Stimulated activated naive CD8-positive, alpha-beta T cell treated with anti-CD3 and anti-CD28 coated beads, Interleukin-15, Interleukin-2, amounts not matched to agents 100 U/mL and 50 U/mL, for 24 hours (primary cell): Measurements from ENCODE around the gene MAST4.
A peak's percentile ranks its signal among the peaks of the same experiment; 100 is the strongest.

Source experiments
- ATAC-seq: fragments of 150-1000 bp; cut with Tn5 transposase; one replicate; pipeline ENCODE4 v1.10.0; 2021
- DNase-seq: peaks from one replicate; pipeline ENCODE4 v3.0.0; 2021

The MAST4 gene

DNA sequence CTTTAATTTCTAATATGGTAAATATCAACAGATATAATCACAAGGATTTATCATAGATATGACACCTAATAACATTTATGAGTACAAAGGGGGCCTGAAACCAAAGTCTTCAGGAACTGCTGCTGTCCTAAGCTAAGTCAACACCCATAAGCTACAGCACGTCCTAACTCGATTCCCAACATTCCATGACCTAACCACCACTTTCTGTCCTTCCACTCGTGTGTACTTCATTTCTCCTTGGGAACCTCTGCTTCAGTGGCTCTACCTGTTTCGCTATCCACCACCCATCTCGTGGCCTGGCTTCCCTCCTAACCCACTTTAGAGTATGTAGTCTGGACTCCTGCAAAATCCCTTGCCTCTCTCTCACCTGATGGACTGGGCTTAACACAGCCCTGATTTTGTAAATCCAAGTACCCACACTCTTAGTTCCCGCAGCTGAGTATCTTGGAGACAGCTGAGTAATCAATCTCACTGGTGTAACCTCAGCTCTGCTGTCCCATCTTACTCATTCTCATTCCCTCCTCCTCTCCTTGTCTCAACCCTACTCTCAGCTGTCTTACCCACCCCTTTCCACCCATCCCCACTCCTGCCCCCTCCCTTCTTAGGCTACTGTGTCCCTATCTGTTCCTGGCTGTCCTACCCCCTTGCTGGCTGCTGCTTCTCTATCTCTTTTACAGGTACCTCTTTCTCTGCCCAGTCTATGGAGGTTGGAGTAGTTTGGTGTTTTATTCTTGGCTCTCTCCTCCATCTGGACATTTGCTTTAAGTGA lies 101.8 kb downstream of the MAST4 start:
- DNase-seq (no peak), ATAC-seq (no peak)

DNA sequence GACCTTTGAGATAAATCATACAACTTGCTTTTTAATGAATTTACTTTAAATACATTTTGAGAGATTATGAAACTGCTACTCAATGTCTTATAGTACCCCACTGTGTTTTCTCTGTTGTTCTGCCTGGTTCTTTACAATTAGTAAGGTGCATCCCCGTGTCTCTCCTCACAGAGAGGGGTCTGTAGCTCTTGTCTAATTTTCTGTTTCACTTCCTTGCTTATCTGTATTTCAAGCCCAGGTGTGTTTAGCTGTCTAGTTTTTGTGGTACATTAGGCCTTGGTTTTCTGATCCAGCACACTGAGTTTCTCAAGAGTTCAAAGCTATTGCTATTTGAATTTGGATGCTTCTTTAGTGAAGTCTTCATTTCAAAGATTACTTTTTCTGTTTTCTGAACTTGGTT lies 105.1 kb downstream of the MAST4 start:
- ATAC-seq (no peak), DNase-seq (no peak)

DNA sequence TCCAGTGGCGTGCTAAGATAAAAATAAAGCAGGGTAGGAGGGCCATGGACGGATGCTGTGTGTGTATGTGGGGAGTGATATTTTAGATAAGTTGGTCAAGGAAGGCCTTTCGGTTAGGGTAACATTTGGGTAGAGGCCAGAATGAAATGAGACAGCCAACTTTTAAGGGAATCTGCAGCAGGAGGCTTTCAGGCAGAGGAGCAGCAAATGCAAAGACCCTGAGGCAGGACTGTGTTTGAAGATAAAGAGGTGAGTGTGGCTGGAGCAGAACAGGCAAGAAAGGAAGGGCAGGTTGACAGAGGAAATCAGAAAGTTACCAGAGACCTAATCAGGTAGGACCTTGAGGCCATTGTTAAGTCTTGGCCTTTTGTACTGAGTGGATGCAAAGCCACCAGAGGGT lies 106.2 kb downstream of the MAST4 start:
- ATAC-seq = no peak
- DNase-seq = no peak

DNA sequence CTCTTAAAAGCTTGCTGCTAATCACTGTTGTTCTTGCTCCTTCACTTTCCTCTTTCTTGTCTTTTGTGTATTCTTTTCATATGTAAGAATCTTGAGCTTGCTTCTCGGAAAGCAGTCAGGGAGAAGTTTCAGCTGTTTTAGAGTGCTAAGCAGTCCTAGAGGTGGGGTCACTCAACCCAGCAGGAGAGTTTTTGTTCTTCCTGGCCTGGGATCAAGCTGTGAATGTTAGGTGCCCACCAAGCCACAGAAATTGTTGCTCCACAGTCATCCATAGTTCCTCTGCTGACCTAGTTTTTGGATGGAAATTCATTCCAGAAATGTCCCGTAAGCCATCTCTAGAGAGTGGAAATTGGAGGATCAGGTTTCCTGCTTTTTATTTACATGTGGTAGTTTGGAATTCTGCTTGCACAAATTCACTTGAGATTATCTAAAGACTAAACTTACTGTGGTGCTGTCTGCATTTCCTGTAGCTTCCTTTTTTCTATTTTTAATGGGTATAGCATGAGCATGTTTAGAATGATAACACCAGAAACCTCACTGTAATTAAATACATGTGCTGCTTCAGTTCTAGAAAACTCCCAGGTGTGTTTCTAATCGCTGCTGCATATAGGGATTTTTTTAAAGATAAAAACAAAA lies 108.7 kb downstream of the MAST4 start:
- DNase-seq (no peak), ATAC-seq (no peak)

DNA sequence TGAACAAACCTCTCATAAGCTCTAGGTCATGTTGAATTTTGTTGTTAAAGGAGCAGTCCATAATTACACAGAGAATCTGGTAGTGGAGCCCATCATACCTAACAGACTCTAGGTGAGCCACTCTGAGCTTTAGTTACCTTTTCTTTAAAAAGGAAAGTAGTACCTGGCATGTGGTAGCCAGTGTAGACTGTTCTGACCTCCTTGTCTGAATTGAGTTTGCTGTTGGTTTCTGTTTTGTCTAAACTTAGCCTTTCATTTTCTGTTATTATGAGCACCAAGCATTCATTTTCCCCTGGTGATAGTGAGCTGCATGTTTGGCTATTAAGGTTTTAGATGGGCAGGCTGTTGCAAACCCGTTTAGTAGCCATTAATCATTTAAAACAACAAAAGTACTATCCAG lies 112.2 kb downstream of the MAST4 start:
- DNase-seq (no peak), ATAC-seq (no peak)

DNA sequence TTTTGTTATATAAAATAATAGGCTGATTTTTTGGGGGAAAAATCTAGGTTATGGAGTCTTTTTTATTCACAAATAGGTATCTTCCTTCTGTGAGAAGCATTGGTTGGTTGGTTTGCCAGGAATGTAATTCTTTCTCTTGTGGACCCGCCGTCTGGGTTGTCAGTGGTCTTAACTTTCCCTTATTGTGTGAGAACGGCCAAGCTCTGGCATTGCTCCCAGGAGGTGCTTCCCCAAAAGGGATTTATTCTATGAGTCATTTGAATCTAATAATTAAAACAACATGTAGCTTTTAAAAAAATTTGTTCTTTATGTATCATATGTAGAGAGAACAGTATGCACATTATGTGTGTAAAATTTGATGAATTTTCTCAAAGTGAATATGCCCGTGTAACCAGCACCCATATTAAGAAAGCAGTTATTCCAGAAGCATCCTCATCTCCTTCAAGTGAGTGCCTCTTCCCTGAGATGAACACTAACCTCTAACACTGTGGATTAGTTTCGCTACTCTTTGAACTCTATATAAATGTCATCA lies 114.4 kb downstream of the MAST4 start:
- no peak for ATAC-seq
- DNase-seq = no peak

DNA sequence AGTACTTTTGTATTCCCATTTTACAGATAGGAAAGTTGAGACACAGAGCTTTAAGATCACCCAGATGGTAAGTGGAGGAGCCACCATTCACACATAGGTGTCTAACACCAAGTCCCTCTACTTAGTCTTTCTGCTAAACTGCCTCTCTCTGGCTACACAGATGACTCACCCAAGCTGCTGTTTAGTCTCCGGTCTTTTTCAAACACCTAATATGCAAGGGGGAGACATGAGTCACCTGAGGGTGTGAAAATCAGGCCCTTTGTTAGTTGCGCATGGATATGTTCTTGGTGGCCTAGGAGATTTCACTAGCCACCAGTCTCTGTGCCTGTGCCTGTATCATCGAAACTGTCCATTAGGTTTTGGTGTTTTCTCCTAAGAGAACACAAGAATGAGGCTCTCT lies 117.8 kb downstream of the MAST4 start:
- DNase-seq (no peak), ATAC-seq (peak; percentile 68)

DNA sequence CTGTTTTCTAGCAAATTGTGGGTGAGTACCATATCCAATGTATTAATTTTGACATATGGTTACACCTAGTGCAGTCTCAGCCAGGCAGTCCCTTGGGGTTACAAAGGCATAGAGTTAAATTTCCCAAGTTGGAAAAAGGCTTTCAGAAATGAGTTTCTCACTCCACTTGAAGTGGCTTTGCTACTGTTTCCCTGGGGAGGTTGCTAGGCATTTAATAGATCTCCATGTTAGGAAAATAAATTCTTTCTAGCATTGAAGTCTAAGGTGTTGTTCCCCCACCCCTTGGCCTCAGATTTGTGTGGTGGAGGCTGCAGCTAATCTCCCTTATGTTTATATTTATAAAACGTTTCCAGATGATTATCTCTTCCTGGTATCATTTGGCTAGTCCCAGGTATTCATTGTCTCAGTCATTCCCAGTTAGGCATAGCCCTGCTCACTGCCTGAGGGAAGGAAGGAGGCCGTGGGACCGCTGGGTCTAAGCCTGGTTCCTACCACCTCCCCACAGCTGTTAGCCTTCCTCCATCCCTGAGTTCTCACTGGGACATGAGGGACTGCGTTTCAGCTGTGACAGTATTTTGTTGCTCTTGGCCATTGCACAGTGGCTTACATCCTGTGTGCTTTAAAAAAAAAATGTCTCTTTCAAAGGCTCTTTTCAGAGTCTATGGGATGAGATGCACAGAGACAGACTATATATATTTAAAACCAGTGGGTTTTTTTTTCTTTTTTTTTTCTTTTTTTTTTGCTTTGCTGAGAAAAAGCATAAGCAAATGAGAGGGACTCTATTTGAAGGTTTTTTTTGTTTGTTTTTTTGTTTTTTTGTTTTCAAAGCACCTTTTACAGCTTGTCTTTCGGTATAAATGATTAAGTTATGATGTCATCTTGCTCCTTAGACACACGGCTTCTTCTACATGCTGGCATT lies 121.5 kb downstream of the MAST4 start:
- DNase-seq (no peak), ATAC-seq (no peak)

DNA sequence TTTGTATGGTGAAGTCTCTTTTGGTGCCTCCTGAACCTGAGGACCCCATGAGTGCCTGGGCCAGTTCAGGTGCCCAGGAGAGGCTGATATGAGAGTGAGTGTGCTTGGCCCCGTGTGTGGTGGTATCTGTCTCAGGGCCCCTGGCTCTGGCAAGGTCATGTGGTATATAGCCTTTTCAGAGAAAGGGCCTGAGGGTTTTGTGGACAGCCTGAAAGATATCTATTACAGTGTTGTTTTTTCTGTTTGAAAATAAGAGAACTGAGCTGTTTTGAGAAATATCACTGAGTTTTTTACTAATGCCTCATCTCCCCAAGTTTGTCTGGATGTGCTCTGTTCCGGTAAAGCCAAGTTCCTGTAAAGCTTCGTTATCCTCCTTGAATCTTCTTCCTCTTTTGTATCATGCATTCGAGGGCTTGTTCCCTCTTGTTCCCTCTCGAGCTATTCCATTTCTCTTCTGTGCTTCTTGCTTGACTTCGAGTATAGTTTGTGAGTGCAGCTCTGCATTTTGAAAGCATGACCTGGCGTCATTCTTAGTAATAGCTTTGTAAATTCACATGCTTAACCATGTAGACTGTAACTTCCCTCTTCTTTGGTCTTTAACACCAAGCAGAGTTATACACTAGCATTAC lies 122.3 kb downstream of the MAST4 start:
- no peak for ATAC-seq

DNA sequence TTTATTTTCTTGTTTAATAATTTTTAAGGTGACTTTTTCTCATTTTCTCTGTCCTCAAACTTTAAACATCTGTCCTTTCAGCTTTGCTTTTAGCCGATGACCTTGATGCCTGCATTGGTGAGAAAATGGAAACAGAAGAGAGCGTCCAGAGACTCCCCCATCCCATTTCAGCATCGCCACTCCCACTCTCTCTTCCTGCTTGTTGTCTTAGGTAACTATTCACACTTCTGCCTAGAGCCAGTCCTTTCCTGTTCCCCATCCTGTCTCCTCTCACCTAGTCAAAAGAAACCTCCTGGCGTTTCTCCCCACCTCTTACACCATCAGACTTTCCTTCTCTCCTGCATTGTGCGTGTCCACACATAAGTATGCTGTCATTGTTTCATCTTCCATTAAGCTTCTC lies 124.6 kb downstream of the MAST4 start:
- no peak for ATAC-seq
- DNase-seq = no peak

More for the DNA sequence above, 122.3 kb downstream of the MAST4 start:
- DNase-seq = no peak

DNA sequence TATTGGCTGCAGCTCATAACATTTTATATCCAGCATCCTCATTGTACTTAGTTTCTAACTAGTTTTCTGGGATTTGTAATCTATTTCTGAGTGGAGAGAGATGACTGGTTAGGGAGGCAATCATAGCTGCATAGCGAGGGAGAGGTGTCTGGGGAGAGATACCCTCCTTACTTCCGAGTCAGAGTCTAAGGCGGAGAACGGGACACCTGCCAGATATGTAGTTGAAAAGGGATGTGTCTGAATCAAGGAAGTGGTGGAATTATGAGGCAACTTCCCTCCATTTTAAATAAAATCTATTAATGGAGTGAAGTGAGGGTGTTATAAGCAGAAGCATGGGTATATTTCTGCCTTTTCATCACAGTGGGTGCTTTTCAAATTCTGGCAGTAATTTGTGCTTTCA lies 126.5 kb downstream of the MAST4 start:
- no peak for ATAC-seq
- DNase-seq = no peak

DNA sequence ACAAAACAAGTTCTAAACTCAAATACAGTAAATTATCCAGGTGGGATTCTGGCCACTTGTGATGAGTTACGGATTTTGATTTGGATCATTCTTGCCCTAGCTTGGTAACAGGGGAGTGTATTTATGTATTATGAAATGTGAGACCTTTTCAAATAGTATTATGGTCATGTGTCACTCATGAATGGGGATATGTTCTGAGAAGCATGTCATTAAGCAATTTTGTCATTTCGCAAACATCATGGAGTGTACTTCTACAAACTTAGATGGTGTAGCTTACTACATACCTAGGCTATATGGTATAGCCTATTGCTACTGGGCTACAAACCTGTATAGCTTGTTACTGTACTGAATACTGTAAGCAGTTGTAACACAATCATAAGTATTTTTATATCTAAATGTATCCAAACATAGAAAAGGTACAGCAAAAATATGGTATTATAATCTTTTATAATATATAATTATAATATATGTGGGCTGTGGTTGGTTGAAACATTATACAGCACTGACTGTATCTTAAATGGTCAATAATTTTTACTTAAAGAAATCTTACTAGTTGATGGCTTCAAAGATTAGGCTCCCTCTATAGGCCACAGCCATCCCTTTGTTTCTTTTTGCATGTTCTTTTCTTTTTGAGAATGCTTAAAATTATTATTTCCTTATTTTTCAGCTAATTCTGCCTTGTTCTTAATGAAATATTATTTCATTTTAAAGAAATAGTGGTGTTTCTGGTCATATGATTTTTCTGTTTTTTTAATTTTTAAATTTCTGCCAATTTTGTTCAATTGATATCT lies 128.4 kb downstream of the MAST4 start:
- no peak for ATAC-seq

DNA sequence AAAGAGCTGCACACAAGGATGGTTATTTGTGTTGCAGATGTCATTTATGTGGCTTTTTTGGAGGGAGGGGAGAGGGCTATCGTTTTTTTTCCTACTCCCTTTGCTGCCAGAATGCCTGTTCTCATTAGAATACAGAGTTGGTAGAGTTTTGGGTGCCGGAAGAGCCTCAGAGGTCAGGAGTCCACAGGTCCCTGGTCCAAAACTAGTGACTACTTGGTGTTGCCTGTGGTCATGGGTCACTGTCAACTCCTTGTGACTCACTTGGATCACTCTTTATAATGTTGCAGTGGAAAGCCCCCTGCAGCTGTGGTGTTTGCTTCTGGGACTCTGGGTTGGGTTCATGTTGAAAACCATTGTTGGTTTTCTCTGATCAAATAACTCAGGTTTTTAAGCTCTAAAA lies 131.4 kb downstream of the MAST4 start:
- DNase-seq (no peak), ATAC-seq (no peak)

More for the DNA sequence above, 128.4 kb downstream of the MAST4 start:
- DNase-seq = no peak

DNA sequence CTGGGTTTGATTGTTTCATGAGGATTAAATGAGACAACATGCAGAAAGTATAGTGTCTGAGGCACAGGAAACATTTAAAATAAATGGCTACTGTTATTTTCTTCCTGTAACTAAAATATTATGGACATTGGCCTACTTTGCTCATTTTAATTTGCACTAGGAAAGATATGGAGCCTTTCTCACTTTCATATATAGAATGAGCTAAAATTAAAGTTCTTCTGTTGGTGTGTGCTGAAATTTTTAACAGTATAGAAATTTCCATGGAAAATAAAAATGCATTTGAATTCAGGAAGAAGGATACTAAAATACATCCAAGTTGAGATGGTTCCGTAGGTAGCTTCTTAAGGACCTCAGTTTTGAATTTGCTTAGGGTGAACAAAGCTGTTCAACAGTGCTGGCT lies 131.9 kb downstream of the MAST4 start:
- no peak for DNase-seq
- ATAC-seq = no peak

DNA sequence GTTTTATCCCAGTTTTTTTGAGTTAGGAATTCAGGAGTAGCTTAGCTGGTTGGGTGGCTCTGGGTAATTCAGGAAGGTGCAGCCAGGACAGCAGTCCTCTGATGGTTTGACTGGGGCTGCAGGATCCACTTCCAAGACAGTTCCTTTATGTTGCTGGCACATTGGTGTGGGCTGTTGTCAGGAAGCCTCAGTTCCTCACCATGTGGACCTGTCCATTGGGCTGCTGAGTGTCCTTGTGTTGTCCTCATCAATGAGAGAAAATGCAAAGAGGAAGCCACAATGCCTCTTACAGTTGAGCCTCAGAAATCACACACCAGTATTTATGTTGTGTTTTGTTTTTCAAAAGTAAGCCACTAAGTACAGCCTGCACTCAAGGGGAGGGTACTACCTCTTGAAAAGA lies 140.9 kb downstream of the MAST4 start:
- no peak for ATAC-seq
- DNase-seq = no peak

DNA sequence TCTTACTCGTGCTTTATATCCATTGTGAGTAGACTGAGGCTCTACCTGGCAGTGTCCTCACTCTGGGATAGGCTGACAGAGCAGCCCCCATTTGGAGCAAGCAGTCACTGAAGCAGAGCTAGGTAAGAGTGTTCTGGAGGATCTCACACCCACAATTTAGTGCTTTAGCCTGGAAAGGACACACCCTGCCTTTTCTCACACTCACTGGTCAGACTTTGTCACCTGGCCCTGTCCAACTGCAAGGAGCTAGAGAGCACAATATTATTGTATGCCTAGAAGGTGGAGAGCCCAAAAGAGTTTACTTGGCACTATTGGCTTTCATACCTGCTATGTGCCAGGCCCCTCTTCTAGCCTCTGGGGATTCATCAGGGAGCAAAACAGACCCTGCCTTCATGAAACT lies 141.9 kb downstream of the MAST4 start:
- ATAC-seq (no peak), DNase-seq (no peak)

DNA sequence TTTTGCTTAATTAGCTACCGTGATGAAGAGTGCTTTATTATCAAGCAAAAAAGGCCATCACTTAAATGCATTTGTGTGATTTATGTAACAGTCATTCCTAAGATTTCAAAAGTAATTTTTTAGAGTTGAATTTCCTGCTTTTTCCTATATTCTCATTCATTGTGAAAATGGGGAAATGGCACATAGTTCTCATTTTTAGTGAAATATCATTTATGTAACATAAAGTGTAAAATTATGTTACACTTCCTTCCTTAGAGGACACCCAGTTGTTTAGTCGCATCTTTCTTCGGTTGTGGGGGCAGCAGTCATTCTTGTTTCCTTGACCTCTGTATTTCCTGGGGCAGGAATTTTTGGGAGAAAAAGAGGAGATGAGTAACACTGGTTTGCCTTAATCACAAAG lies 142.8 kb downstream of the MAST4 start:
- DNase-seq = no peak
- no peak for ATAC-seq

DNA sequence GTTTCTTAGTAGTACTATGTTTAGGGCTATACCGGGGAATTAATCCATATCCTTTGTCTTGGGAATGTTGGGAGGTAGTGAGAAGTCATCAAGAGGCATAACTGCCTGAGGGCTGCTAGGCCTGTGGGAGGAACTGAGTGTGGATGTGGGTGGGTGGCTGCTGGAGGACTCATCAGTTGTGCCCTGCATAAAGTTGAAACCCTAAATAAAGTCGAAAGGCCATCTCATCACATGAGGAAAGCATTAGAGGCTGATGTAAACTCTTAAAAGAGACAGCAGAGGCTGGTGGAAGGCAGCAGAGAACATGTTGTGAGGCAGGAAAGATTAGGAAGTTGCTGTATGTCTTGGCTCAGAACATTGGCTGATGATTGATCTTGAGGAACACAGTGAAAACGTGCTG lies 143.8 kb downstream of the MAST4 start:
- DNase-seq (no peak), ATAC-seq (no peak)

DNA sequence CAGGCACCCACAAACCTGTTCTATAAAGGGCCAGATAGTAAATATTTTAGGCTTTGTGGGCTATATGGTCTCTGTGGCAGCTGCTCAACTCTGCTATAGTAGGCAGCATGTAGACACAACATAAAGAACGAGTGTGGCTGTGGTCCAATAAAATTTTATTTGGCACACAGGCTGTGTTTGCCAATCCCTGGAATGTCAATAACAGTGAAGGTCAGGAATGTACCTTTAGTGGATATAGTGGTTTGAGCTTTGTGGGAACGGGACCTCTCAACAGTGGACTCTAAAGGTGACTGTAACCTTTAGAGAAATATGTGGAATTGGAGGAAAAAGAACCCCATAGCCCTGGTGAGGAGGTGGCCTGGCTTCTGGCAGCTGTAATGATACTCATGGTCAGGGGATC lies 145.2 kb downstream of the MAST4 start:
- DNase-seq = no peak
- ATAC-seq = no peak

DNA sequence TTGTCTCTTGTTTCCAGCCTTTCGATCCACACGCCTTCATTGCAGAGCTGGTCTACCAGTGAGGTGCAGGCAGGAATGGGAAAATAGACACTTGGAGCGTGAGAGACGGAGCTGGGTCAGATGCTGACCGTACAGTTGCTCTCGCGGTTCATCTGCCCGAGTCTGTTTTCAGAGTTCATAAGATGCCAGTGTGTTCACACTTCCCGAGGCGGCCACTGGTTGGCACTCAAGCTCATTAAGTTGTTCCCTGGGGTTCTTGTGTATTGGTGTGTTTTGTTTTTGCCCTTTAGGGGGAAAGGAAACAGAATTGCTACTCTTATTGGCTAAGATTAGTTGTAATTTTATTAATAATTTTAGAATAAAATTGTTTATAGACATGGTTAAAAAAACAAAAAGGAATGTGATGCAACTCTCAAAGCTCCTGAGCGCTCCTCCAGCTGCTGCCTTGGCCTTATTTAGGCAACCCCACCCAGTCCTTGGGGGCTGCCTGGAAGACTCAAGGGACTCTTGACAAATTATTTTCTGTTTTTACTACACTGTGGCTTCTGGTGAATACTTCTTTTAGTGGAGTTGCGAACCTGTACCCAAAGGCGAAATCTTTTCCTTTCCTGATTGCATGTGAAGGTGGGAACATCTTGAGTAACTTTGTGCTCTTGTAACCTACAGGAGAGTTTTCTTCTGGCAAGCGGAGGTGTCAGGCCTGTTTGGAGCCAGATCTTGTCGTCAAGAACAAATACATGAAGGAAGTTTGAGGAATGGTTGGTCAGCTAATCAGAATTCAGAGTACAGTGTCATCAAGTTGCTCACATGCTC lies 146.1 kb downstream of the MAST4 start:
- DNase-seq (no peak), ATAC-seq (no peak)

DNA sequence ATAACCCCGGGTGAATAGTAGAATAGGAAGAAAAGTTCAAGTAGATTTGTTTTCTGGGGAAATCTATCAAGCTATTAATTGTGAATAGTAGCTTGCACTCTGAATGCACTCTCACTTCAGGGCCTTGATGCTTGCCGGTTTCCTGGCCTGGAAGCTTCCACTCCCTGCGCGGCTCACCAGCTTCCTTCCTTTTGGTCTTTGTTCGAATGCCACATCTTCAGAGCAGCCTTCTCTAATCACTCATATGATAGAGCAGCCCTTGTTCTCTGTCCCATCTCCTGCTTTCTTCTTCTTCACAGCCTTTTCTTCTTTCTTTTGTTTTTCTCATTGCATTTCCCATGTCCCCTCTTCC lies 146.7 kb downstream of the MAST4 start:
- ATAC-seq = no peak
- no peak for DNase-seq
